KG1 (cell line): ENCODE measurements around the gene STEAP1B.

Experiments used
- DNase-seq: peaks from one replicate; lab custom pipeline; 2025; lab: John Stamatoyannopoulos, UW

Gene STEAP1B

DNA sequence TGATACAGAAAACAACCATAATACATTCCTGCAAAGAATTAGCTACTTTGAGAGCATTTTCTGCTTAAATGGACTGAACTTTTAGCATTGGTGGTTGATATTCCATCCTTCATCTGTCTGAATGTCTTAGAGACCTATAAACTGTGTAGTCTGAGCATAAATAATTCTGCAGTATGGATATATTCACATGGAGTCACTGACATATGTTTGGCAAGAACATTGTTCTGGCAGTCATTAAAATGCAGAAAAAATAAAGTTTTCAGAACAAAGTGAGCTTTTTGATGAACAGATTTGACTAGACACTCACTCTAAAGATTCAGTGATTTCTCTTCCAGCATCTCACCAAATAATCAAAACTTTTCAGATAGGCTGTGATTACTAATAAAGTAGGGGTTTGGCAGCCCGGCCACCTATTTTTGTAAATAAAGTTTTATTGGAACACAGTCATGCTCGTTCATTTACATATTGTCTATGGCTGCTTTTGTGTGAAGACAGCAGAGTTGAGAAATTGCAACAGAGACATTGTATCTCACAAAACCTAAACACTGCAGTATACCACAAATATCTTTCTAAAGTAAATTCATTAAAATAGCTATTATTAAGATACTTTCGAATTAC is 98.9 kb downstream of the STEAP1B start:
- DNase-seq, result no peak

GRCh38 chr7:22400150-22400814 is 99.7 kb downstream of the STEAP1B start:
- no peak for DNase-seq

GRCh38 chr7:22399546-22399945 is 100.4 kb downstream of the STEAP1B start:
- DNase-seq, result no peak

- DNase-seq, result no peak
Observed at GRCh38 chr7:22399091-22399490, 100.9 kb downstream of the STEAP1B start.

- DNase-seq, result no peak
Observed at GRCh38 chr7:22397981-22398380, 102.0 kb downstream of the STEAP1B start.

GRCh38 chr7:22395222-22395621 is 104.8 kb downstream of the STEAP1B start:
- no peak for DNase-seq

GRCh38 chr7:22394739-22395138 is 105.2 kb downstream of the STEAP1B start:
- no peak for DNase-seq

DNA sequence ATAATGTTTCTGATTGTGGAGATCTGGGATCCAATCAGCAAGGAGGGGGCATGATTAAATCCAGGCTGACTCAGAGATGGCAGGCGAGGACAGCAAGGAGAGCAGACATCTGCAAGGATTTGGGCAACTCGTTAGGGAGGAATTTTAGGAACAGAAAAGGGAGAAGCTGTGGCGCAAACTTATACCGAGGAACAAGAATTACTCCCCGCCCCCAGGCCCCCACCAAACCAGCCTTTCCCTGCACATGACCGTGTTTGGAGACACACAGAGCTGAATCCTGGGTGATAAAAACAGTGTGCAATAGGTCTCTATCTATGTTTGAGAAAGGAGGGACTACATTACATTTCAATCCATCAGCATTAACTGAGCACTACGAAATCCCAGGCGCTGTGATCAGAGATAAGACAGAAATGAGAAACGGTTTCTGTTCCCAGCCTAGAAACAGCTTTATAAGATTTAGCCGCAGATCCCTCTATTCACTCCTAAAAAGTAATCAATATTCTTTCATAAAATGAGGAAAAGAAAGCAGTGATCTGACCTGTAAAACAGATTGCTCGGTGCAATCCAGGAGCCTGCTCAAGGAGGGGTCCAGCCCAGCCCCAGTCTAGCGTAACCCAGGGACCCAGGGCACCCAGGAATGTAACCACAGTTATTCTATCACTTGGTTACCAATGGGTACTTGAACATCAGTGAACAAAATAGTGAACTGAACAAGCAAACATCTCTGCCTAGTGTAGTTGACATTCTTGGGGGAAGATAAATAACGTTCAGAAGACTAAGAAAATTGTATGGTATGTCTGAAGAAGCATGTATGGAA is 105.9 kb downstream of the STEAP1B start:
- no peak for DNase-seq

DNA sequence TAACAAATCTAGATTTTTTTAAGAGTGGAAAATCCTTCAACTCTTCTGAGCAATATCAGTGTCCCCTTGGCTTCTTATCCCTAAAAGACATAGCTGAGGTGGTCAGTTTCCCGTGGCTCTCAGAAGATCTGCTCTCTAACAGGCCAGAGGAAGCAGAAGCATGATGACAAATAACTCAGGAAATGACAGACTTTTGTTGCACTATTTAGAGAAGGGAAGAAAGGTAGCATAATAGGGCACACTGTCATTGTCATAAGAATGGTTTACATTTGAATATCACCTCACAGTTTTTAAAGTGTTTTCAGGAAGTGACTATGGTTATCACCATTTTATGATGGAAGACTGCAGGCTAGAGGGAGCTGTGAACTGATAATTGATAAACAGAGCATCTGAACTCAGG is 109.5 kb downstream of the STEAP1B start:
- no peak for DNase-seq

DNA sequence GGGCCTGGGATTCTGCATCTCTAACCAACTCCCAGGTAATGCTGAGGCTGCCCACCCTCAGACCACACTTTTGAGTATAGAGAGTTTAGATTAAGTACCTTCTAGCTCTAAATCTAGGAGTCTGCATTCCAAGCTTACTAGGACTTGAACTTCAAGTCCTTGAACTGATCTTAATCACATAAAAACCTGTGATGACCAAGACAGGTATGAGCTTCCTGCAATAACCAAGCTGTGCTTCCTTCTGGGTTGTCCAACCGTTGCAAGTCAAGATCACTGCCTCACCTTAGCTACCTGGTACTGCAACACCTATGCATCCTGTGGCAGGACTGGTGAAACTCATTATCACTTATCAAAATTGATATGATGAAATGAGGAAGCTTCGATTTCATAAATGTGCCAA is 110.1 kb downstream of the STEAP1B start:
- DNase-seq, result no peak

DNA sequence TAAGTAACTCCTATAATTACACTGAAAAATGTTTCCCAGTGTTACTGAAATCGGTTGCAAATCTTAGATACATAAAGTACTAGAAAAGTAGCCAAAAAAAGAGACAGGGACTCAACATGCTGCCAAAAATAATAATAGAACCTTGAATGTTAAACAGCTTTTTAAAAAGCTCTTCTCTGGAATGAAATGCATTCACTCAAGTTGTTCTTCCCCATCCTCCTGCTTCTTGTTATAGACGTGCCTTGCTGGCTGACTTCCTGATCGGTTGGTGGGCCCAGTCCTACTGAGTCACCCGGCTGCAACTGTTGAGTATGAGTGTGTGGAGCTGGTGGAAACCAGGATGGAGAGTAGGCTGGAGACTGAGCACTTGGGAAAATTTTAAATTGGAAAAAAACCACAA is 112.4 kb downstream of the STEAP1B start:
- DNase-seq, result no peak

DNA sequence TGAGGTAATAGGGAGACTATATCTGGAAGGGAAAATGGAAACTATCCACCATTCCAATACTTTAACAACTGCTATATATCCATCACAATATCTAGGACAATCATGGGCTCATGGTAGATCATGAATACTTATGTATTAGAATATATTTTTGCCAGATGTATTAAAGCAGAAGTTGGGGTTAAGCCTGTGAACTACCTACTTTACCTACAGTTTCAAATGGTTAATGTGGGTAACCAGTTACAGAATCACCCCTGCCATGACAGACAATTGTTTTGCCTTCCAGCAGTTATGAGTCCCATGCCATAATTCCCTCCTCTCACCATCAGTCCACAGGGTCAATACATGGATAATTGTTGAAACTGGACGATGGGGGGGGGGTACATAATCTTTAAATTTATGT is 113.1 kb downstream of the STEAP1B start:
- no peak for DNase-seq

- DNase-seq, result no peak
Observed at GRCh38 chr7:22386206-22386858, 113.7 kb downstream of the STEAP1B start.

DNA sequence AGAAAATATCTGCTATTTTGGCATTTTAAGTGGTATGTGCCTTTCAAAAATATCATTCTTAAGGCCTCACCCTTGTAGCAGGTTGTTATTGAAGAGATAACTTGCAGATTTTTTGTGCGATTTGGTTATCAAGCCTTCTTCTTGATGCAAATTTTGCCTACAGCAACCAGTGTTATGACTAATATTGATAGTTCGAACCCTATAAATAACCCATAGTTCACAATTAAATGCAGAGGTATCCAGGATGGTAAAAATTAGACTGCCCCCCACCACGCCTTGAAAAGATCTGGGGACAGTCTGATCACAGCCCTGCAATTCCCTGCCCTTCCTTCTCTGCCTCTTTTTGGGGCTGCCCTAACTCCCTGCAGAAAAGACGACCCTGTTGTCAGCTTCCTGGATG is 114.7 kb downstream of the STEAP1B start:
- DNase-seq, result no peak

GRCh38 chr7:22380333-22380732 is 119.7 kb downstream of the STEAP1B start:
- no peak for DNase-seq

DNA sequence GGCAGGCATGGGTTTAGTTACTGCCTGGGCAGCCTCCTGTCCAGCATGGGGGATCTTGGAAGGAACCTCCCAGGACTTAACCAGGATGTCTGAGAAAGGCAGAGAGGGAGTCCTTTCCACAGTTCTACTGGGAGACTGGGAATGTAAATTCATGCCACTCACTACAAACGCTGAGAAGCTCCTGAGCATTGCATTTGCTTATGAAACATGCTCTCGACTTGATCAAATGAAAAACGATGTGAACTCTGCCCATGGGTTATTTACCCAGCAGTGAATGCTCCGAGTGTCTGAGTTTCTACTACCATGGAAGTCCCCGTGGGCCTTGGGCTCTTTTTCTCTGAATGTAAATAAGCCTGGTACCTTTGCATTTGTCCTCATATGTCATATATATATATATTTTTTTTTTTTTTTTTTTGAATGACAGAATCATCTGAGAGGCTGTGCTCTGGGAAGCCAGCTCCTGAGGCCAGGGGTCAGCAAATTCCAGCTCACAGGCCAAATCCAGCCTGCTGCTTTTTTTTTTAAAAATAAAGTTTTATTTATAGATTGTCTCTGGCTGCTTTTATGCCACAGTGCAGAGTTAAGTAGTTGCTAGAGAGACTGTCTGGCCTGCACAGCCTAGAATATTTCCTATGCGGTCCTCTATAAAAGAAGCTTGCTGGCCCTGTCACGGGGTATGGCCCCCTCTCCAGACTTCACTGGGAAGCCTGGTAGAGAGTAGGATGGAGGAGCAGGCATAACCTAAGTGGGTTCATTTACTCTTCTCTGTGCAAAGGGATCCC is 121.6 kb downstream of the STEAP1B start:
- DNase-seq, result no peak

GRCh38 chr7:22377703-22378102 is 122.3 kb downstream of the STEAP1B start:
- no peak for DNase-seq

DNA sequence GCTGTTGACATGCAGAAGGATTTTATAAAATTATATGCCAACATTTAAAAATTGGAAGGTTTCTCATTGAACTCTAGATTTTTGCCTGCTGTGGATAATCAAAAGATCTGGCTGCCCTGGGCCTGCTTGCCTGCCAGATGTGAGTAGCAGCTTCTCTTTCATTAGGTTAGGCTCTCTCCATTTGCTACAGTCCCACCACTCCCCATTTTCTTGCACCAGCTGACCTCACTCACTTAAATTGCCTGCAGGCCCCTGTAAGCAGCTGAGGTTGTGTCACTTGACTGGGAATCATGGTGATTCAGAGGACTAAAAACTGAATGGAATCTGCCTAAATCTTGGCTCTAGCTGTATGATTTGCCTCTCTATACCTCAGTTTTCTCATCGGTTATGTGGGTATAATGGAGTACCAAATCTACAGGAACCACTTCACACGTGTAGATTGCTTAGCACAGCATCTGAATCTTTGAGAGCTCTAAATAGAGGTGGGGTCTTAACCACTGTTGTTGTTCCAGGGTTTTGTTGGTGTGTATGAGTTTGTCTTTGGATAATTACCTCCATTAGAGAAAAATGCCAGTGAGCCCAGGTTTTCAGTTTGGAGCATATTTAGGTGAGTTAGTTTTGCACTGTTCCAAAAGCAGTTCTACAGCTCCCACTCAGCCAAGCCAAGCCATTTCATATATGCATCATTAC is 124.5 kb downstream of the STEAP1B start:
- no peak for DNase-seq

DNA sequence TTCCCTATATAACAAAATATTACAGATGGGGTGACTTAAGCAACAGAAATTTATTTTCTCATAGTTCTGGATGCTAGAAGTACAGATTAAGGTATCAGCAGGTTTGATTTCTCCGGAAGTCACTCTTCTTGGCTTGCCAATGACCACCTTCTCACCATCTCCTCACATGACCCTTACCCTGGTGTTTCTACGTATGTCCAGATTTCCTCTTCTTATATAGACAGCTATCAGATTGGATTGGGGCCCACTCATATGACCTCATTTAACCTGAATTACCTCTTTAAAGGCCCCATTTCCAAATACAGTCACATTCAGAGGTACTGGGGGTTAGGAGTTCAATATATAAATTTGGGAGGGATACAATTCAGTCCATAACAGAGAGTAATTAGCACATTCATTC is 126.1 kb downstream of the STEAP1B start:
- no peak for DNase-seq

DNA sequence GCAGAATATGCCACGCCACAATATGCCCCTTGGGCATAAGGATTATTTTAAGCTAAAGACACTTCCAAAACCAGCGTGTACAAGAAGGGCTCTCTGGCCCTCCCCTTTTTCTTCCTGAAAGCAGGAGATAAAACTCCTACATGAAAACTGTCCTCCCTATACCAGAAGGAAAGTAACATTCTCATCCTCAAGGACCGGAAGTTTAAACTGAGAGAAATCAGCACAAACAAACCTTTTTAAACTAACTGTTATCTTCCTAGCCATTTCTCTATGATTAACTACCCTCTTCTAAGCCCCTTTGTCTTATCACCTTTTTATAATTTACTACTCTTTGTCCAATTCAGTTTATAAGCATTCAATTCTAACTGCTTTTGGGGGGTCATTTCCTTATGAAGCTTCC is 126.6 kb downstream of the STEAP1B start:
- no peak for DNase-seq

- DNase-seq, result no peak
Observed at GRCh38 chr7:22372863-22373262, 127.1 kb downstream of the STEAP1B start.
